ENCODE results near the gene PNMA8B.

GRCh38 chr19:46514589-46515289, 19.1 kb upstream of the PNMA8B start:
- TF ChIP-seq POLR2A (IDR thresholded peaks at IDR 0.05; ENCODE audit: low read length) (no peak), GATA1 (IDR thresholded peaks at IDR 0.05; ENCODE audit: low read depth, low read length) (no peak)
